Measurements from ENCODE around the gene CRYGN. TPM values are rescaled to one million over a fixed set of nuclear protein-coding genes. Genes with fewer than 3 reads are reported as not detected.

CRYGN gene
- polyA plus RNA-seq, 1 of the 3 experiments (the other 2 are of a cell fraction), result not detected

DNA sequence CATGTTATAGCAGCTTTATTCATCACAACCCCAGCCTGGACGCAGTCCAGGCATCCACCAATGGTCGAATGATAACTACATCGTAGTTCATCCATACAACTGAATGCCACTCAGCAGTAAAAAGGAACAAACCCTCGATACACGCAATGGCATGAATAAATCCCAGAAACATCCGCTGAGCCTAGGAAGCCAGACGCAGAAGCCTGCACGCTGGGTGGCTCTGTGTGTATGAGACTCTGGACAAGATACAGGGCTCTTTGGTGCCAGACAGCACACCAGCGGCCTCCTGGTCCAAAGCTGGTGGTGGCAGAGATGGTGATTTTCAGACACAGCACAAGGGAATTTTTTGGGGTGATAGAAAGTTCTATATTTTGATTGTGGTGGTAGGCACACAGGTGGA is 10.0 kb upstream of the CRYGN start:
- Histone ChIP-seq H3K79me2 (ENCODE audit: insufficient read depth) (no peaks in the 10 kb centered on the region), H3K9me3 (no peaks in the 10 kb centered on the region), H3K4me1 (ENCODE audit: control insufficient read depth in 1 of 2, insufficient read depth in 2 of 2, low read depth in 1 of 2, low read length in 1 of 2) (no peaks in the 10 kb centered on the region; a peak in 1 of 4 replicates), H3F3A (replicated peaks; ENCODE audit: insufficient read depth) (no peaks in the 10 kb centered on the region), H3K36me3 (replicated peaks in 1 of 2; ENCODE audit: control insufficient read depth in 1 of 2, insufficient read depth in 2 of 2, low read length in 1 of 2) (no peaks in the 10 kb centered on the region), H4K20me1 (ENCODE audit: insufficient read depth) (no peaks in the 10 kb centered on the region), H3K9ac (no peak overlapping the region), H3K4me2 (no peak overlapping the region), H3K9me2 (no peaks in the 10 kb centered on the region), H2AFZ (ENCODE audit: low read depth) (no peak overlapping the region), H3K4me3 (ENCODE audit: low read depth in 2 of 2, low read length in 1 of 2) (no peak overlapping the region), H3K27me3 (ENCODE audit: insufficient read depth) (no peaks in the 10 kb centered on the region), H3K27ac (ENCODE audit: low read depth in 2 of 2, low read length in 1 of 2) (no peak overlapping the region)
- CTCF ChIA-PET, result interaction anchor here (1.0 to 7.5 kb wide), 13 partner anchors 12 to 135 kb away, joined by 3 to 126 read pairs (median 5); partner anchors contain the start of gene CRYGN
- DNase-seq, result no peak
- TF ChIP-seq RCOR1 (IDR thresholded peaks at IDR 0.05; ENCODE audit: low read length) (no peak), FOXM1 (IDR thresholded peaks at IDR 0.05; ENCODE audit: low read depth) (no peak), SMC3 (IDR thresholded peaks at IDR 0.05; ENCODE audit: low read depth, low read length) (no peak), MXI1 (IDR thresholded peaks at IDR 0.05; ENCODE audit: low read depth, low read length) (no peak), GATA2 (CRISPR knock-in tag; IDR thresholded peaks at IDR 0.05) (no peak), FOSL2 (IDR thresholded peaks at IDR 0.05; ENCODE audit: borderline replicate concordance, low read depth) (no peak), TCF12 (IDR thresholded peaks at IDR 0.05) (no peak), EP300 (IDR thresholded peaks at IDR 0.05; ENCODE audit: borderline replicate concordance in 1 of 2, low read depth in 1 of 2, low read length in 1 of 2) (no peak), ELF1 (IDR thresholded peaks at IDR 0.05) (no peak), SIN3A (IDR thresholded peaks at IDR 0.05; ENCODE audit: borderline replicate concordance, low read depth, low read length) (no peak), TAF1 (IDR thresholded peaks at IDR 0.05; ENCODE audit: borderline replicate concordance, low read depth, low read length) (no peak), POLR2AphosphoS5 (IDR thresholded peaks at IDR 0.05; ENCODE audit: low read depth, low read length) (no peak), NFIC (IDR thresholded peaks at IDR 0.05; ENCODE audit: borderline replicate concordance) (no peak)
- TF ChIP-seq, protein P1, sequence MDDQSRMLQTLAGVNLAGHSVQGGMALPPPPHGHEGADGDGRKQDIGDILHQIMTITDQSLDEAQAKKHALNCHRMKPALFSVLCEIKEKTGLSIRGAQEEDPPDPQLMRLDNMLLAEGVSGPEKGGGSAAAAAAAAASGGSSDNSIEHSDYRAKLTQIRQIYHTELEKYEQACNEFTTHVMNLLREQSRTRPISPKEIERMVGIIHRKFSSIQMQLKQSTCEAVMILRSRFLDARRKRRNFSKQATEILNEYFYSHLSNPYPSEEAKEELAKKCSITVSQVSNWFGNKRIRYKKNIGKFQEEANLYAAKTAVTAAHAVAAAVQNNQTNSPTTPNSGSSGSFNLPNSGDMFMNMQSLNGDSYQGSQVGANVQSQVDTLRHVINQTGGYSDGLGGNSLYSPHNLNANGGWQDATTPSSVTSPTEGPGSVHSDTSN (IDR thresholded peaks at IDR 0.05), result no peak
- TF ChIP-seq, protein P2, sequence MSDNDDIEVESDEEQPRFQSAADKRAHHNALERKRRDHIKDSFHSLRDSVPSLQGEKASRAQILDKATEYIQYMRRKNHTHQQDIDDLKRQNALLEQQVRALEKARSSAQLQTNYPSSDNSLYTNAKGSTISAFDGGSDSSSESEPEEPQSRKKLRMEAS (IDR thresholded peaks at IDR 0.05; ENCODE audit: low read depth), result no peak
- TF ChIP-seq, protein P3, sequence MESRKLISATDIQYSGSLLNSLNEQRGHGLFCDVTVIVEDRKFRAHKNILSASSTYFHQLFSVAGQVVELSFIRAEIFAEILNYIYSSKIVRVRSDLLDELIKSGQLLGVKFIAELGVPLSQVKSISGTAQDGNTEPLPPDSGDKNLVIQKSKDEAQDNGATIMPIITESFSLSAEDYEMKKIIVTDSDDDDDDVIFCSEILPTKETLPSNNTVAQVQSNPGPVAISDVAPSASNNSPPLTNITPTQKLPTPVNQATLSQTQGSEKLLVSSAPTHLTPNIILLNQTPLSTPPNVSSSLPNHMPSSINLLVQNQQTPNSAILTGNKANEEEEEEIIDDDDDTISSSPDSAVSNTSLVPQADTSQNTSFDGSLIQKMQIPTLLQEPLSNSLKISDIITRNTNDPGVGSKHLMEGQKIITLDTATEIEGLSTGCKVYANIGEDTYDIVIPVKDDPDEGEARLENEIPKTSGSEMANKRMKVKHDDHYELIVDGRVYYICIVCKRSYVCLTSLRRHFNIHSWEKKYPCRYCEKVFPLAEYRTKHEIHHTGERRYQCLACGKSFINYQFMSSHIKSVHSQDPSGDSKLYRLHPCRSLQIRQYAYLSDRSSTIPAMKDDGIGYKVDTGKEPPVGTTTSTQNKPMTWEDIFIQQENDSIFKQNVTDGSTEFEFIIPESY (IDR thresholded peaks at IDR 0.05; ENCODE audit: borderline replicate concordance, low read depth), result no peak
- TF ChIP-seq, protein P4, sequence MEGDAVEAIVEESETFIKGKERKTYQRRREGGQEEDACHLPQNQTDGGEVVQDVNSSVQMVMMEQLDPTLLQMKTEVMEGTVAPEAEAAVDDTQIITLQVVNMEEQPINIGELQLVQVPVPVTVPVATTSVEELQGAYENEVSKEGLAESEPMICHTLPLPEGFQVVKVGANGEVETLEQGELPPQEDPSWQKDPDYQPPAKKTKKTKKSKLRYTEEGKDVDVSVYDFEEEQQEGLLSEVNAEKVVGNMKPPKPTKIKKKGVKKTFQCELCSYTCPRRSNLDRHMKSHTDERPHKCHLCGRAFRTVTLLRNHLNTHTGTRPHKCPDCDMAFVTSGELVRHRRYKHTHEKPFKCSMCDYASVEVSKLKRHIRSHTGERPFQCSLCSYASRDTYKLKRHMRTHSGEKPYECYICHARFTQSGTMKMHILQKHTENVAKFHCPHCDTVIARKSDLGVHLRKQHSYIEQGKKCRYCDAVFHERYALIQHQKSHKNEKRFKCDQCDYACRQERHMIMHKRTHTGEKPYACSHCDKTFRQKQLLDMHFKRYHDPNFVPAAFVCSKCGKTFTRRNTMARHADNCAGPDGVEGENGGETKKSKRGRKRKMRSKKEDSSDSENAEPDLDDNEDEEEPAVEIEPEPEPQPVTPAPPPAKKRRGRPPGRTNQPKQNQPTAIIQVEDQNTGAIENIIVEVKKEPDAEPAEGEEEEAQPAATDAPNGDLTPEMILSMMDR (IDR thresholded peaks at IDR 0.05), result no peak
- TF ChIP-seq, protein P5, sequence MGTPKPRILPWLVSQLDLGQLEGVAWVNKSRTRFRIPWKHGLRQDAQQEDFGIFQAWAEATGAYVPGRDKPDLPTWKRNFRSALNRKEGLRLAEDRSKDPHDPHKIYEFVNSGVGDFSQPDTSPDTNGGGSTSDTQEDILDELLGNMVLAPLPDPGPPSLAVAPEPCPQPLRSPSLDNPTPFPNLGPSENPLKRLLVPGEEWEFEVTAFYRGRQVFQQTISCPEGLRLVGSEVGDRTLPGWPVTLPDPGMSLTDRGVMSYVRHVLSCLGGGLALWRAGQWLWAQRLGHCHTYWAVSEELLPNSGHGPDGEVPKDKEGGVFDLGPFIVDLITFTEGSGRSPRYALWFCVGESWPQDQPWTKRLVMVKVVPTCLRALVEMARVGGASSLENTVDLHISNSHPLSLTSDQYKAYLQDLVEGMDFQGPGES (IDR thresholded peaks at IDR 0.05; ENCODE audit: low read depth, low read length), result no peak
- TF ChIP-seq, protein P6, sequence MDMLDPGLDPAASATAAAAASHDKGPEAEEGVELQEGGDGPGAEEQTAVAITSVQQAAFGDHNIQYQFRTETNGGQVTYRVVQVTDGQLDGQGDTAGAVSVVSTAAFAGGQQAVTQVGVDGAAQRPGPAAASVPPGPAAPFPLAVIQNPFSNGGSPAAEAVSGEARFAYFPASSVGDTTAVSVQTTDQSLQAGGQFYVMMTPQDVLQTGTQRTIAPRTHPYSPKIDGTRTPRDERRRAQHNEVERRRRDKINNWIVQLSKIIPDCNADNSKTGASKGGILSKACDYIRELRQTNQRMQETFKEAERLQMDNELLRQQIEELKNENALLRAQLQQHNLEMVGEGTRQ (IDR thresholded peaks at IDR 0.05; ENCODE audit: borderline replicate concordance, low read depth, low read length), result no peak
- POLR2A ChIA-PET, result no interaction called here
- 83% methylated on average over 9 of the region's 9 CpGs for WGBS (ENCODE audit: low lambda C conversion rate)

Measured in SK-N-SH (cell line).